HG03442 (cell line): Measurements from ENCODE around the gene TSR3.
A peak's percentile ranks its signal among the peaks of the same experiment; 100 is the strongest.

Experiments
- ATAC-seq: cut with Tn5 transposase; IDR thresholded peaks from one replicate; pipeline ENCODE4 v1.9.1; 2021; ENCODE audit warnings: mild to moderate bottlenecking, moderate library complexity; ENCODE audit not compliant: unreplicated experiment

Gene TSR3

DNA sequence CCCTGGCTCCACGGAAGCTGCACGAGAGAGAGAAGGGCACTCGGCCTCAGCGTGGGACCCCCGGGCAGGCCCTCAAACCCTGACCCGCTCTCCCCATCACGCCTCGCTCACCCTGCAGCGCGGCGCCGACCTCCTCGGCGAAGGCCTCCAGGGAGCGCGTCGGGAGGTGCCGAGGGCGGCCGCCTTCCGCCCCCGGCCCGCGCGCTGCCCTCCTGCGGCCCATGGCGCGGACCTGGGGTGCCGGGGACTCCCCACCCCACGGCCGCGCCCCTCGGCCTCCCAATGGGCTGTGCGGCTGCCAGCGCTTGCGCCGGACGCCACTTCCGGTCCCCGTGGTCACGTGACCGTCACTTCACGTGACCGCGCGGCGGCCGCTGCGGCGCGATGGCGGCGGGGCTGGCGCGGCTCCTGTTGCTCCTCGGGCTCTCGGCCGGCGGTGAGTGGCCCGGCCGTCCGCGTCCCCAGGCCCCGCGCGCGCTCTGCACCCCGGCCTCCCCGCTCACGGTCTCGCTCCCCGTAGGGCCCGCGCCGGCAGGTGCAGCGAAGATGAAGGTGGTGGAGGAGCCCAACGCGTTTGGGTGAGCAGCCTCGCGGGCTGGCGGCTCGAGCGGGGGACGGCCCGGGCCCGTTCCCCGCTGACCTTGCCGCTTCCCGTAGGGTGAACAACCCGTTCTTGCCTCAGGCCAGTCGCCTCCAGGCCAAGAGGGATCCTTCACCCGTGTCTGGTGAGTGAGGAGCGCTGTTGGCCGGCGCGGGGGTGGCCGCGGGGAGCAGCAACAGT lies at the start of gene TSR3, which contains the start of gene GNPTG:
TSS of gene TSR3 (minus strand) at position 297 of the 781 bp plus-strand sequence. CDS start at position 223, 74 bp downstream.
TSS of gene GNPTG (plus strand) at position 350 of the 781 bp plus-strand sequence. CDS start at position 385, 35 bp downstream.
- ATAC-seq: peak; percentile 69

DNA sequence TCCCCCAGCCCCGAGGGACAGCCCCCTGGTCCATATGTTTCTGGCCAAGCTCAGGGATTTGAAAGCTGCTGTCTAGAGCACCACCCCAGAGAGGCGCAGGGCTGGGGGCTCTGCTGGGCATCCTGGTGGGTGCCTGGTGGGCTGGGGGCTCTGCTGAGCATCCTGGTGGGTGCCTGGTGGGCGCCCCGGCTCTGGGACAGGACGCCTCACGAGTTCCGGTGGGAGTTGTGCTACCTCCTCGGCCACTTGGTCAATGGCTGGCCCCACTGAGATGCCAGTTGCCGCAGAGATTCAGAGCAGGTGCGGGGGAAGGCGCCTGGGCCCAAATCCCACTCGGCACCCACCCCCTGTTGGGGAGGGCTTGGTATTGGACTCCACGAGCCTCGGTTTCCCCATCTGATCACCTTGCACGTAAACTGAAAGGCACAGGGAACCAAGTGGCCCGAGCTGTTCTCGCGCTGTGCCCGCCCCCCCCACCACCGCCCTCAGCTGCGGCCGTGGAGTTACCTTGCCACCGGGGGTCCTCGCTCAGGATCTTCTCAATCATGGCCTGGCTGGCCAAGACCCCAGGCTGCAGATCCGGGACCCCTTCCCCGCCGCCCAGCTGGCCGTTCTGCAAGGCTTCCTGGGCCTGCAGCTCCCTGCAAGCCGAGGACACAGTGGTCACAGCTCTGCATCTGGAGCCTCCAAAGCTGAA lies 49.5 kb upstream of the TSR3 start:
- no peak for ATAC-seq

DNA sequence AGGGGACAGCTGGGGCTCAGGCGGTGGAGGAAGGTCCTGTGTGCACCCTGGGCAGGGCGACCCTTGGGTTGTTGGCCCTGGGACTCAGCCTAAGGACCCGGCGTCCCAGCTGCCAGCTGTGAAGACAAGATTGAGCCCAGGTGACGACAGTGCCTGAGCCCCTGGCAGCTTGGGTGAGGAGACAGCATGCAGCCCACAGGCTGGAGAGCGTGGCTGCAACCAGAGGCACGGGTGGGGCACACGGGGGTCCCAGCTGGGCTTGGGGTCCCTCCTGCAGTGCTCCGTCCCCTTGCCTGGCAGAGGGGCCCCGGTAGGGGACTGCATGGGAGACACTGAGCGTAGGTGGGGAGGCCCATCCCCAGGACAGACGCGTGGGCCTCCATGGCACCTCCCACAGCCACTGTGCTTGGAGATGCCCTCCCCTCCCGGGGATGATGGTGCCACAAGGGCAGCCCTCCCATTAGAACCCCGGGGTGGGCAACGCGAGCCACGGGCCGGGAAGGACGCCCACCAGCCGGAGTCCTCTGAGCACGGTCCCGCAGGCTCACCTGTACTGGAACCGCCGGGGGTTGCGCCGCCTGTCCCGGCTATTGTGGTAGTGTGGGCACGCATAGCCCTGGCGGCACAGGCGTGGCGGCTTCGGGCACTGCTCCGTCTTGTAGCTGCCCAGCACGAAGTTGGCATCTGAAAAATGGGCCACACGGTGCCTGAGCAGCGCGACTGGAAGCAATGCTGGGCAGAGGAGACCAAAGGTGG lies 47.3 kb upstream of the TSR3 start:
- ATAC-seq: no peak

DNA sequence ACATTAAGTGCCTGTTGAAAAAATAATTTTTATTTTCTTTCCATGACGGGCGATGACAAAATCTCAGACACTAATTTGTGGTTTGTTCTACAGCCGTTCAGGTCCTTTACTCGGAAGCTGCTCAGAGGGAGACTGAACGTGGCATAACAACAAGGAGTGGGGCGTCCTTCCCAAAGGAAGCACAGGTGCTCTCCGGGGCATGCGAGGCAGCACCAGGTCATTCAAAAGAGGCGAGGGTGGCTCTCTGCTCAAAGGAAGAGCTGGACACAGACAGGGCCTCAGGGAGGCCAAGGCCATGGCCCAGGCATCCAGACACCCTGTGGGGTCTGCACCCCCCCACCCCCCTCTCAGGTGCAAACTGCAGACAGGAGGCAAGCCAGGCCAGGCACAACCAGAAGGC lies 46.7 kb upstream of the TSR3 start:
- no peak for ATAC-seq

DNA sequence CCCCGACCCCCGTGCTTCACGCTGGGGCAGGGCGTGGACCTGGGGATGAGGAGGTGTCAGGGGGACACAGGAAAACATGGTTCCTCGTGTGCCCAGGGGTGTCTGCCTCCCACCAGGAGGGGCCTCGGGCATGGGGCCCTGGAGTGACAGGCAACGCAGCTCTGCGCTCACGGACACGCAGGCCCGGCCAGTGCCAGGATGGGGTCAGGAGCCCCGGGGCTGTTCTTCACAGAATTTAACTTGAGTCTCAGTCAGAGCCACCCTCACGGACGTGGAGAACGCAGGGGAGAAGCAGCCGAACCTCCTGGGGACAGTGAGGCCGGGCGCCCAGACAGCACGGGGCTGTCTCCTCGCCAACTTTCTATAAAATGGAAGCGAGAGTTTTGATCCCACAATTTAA lies 46.1 kb upstream of the TSR3 start:
- no peak for ATAC-seq

DNA sequence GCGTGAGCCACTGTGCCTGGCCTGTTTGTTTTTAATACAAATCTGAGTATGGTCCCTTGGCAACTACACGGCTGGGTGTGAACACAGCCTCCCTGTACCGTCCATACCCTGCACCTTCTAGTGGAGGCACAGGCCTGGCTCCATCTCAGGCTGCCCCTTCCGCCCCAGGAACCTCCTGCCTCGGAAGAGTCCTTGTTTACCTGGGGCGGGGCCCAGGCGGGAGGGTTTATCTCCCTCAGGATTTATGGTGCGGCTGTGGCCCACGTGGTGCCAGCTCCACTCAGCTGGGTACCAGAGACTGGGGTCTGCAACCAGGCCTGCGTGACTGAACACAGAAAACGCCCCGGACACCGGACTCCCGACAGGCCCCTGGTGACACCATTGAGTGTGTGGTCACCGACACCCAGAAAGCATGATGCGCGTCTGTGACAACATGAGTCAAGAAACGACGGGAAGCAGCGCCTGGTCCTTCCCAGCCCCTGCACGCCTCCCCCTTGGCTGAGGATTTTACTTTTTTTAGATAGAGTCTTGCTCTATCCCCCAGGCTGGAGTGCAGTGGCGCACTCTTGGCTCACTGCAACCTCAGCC lies 43.9 kb upstream of the TSR3 start:
- no peak for ATAC-seq

DNA sequence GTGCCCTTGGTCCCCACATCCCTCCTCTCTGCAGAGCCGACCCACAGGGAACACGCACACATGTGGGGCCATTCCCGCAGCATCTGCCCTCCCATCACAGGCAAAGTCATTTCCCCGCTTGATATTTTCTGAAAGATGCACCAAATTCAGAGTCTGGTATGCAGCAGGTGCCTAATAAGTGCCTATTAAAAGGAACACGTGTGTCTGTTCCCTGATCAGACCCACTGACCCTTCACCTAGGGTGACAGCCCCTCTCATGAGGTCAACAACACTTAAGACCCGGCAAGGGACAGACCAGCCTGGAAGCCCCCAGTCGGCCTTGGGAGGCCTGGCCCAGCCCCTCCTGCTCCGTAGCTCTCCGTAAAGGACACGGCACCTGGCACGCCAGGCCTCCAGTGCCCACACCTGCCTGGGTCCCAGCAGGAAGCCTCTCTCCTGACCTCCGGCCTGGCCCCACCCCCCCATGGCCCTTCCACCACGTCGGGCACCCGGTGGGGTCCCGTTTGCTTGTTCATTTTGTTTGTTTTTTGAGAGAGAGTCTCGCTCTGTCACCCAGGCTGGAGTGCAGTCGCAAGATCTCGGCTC lies 42.8 kb upstream of the TSR3 start:
- ATAC-seq: no peak

DNA sequence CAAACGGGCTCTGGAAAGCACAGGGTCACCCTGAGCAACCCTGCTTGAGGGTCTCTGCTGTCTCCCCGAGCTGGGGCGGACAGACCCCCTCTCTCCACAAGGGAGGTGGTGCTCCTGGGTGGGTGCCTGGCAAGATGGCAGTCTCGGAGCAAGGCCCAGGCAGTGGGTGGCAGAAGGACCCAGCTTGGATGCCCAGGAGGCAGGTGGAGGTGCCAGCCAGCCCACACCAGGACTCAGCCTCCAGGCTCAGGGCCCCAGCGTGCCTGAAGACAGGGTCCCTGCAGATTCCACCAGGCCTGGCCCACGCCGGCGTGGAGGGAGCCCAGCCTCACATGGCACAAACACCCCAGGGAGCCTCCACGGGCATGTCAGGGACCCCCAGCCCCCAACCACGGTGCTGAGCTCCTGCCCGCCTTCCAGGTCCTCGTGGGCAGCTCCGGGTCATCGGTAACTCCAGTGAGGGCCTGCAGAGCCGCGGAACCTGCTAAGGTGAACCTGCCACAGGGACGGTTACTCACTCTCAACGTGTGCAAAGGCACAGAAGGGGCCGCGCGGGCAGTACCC lies 42.0 kb upstream of the TSR3 start:
- ATAC-seq: no peak

DNA sequence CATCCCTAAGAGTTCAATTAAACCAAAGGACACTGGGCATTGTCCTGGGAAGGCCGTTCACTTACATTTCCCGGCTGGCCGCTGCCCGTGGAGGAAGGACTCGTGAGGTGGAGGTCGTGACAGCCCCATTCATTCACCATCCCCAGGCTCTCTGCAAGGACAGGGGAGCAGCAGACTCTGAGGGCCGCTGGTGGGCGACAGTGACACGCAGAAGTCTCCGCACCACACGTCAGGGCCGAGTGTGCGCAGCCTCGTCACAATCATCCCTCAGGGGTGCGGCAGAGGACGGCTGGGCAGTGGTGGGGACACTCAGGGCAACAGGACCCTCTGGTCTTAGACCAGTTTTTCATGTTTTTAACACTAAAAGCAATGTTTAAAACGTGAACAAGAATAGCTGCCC lies 41.1 kb upstream of the TSR3 start:
- ATAC-seq: no peak

DNA sequence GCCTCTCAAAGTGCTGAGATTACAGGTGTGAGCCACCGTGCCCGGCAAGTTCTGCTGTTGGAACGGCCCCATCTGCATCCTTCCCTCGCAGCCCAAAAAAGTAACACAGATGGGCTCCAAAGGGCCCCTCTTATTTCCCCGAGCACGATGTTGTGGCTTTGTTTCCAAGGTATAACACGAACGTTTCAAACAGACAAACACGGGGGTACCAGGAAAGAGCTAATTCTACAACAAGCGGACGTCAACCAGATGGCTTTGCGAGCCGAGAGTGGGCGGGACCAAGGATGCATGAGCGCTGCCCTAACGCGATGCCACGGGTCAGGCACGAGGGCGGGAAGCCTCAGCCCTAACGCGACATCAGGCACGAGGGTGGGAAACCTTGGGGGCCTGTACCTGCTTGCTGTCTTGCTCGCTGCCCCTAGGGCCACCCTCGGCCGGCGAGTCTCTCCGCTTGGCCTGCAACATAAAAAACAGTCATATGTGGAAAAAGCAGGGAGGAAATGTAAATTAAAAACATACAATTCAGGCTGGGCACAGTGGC lies 38.6 kb upstream of the TSR3 start:
- no peak for ATAC-seq

DNA sequence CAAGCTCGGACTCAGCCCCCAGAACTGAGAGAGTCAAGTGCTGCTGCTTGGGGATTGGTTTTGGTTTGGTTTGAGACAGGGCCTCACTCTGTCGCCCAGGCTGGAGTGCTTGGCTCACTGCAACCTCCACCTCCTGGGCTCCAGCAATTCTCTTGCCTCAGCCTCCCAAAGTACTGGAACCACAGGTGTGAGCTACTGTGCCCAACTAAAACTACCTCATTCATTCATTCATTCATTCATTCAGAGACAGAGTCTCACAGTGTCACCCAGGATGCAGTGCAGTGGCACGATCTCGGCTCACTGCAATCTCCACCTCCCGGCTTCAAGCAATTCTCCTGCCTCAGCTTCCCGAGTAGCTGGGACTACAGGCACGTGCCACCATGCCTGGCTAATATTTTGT lies 38.1 kb upstream of the TSR3 start:
- no peak for ATAC-seq

DNA sequence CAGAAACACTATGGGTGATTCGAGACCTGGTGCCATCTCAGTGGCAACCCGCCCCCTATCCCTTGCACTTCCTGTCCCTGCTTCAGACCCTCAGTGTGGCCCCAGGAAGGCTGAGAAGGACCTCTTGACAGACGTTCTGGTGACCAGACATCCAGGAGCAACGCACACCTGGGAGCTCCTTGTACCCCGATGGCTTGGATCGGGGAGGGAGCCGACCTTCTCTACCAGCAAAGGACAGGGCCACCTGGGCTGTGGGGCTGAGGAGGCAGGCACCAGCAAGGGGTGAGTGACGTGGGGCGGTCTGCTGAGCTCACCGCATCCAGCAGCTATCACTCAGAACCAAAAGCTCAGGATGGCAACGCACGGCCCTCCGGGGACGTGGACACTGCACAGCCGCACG lies 35.7 kb upstream of the TSR3 start:
- ATAC-seq: no peak

DNA sequence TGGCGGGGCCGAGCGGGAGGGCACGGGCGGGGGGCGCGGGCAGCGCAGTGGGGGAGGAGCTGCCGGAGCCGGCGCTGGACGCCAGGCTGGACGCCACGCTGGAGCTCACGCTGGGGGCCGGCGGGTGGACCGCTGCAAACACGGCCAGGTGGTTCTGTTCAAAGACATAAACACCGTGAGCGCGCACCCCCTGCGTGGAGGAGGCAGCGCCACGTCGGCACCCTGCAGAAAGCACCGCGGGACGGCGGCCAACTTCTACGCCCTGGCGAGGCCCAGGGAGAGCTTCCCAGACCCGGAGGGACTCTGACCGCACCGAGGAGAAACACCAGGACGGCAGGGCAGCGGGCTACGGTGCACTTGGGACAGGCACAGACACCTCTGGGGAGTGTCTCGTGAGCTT lies 33.6 kb upstream of the TSR3 start:
- no peak for ATAC-seq

DNA sequence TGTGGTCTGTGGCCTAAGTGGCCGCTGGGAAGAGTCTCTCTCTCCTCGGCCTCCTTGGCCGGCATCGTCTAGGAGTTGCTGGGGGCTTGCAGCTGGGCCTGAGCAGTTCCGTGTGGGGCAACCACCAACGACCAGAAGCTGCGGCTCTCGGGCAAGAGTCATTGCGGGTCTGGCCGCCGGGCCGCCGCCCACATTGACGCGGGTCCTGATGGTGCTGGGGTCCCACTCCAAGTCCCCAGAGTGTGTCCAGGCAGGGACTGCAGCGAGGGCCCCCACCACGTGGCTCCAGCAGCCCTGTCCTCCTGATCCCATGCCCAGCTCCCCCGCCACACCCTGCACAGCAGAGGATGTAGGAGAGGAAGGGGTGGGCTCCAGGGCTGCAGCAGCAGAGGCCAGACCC lies 31.9 kb upstream of the TSR3 start:
- ATAC-seq: no peak

DNA sequence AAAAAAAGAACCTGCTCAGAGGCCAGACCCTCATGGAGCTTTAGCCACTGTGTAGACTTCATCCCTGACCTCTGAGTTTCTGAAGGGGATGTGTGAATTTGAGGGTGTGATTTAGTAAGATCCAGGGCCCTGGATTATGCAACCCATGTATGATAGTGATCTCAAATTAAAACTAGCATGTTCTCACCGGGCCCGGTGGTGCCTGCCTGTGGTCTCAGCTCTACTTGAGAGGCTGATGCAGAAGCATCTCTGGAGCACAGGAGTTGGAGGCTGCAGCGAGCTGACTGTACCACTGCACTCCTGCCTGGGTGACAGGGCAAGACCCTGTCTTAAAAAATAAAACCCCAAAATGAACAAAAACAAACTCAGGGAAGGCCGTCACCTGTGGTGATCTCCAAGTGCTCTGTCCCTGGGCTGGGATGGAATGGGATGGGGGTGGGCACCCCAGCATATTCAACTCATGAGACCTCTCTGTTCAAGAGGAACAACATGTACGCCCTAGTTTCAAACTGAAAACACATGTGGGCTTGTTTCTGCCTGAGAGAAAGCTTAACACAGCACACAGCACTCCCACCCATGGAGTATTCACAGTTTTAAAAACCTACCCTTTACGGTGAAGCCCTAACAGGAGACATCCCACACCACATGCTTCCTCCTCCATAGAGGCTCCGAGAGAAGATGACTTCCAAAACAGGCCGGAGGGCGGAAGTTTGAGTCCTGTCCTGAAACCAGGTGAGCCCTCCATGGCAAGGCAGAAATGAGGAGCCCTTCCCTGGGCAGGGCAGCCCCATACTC lies 30.1 kb upstream of the TSR3 start:
- no peak for ATAC-seq

DNA sequence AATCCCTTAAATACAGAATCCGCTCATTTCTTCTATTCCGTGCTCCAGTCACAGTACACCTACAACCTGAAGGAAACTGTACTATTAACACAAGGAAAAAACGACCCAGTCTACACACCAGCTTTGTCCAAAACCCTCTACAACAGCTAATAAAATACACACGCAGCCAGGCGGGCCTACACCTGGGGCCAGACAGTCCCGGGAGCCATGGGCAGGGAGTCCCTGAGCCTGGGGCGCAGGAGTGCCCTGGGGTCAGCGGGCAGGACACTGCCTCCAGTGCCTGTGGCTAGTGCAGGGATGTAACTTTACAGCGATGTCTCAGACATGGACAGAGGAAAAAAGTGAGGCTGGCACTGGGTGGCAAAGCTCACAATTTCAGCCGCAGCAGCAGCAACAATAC lies 28.5 kb upstream of the TSR3 start:
- no peak for ATAC-seq

DNA sequence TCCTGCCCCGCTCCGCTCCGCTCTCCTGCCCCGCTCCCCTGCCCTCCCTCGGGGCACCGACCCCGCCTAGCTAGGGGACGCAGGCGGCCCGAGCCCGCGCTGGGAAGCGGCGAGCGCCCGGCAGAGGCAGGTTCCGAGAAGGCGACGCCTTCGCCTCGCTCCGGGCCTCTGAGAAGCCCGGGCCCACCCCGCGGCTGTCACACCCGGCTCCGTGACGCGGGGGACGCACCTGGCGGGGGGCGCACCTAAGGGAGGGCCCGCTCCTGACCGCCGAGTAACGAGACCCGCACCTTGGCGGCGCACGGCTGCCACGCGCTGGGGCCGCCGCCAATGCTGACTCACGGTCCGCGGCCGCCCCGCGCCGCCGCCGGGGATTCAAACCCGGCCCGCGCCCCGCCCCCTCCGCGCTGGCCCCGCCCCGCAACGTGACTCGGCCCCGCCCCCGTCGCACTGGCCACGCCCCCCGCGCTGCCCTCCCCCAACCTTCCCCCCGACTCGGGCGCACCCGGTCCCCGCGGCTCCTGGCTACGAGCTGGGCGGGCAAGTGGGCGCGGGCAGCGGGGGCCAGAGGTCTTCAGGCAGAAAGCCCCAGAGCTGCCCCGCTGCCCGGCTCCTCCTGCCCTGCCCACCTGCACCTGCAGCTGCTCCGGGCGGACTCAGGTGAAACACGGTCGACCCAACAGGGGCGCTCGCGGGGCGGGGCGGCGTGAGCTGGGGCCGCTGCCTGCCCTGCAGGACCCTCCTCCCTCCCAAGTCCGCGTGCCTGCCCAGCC lies 27.8 kb upstream of the TSR3 start:
- ATAC-seq: peak; percentile 43

DNA sequence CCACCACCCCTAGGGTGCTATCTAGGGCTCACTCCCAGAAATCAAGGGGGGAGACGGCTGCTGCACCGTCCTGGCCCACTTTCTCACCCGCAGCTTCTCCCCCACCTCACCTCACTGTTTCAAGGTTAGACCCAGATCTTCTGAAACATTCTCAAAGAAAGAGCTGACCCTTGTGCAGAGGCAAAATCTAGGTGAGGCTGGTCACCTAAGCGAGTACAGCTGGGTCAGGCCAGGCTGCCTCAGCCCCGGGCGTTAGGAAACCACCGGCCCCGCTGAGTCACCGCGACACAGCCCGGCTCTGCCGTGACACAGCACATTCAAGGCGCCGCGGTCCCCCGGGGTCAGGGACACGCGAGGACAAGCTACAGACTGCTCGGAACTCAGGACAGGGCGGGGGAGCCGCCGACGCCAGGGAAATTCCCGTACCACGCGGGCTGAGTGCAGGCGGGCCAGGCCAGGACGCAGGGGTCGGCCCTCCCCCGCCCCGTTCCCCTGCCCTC lies 27.2 kb upstream of the TSR3 start:
- peak; percentile 38 for ATAC-seq
